ENCODE results near the gene PLA2G4D. TPM values are rescaled to one million over a fixed set of nuclear protein-coding genes. Genes with fewer than 3 reads are reported as not detected.

The PLA2G4D gene
- total RNA-seq, 1 experiment from 2014 or later, result 0.34 TPM

GRCh38 chr15:42065033-42065432, 29.3 kb downstream of the PLA2G4D start:
- ChIA-PET POLR2A (no interaction called here), RAD21 (ENCODE audit: low non-redundant PET in 1 of 2, low total read pairs in 2 of 2, uncharacterized antibody in 2 of 2, unreplicated experiment in 2 of 2) (no interaction called here), CTCF (interaction anchor here (1.1 to 1.6 kb wide), 2 partner anchors 73 to 75 kb away, joined by 4 read pairs; no protein-coding TSS in a partner anchor)
- DNase-seq (ENCODE audit: low read depth, low spot score) (no peak), ATAC-seq (no peak)
- no peak overlapping the region for H3K27ac ChIP-seq (ENCODE audit: low read depth, low read length)
- H4K20me1 ChIP-seq (ENCODE audit: insufficient read depth), result no peaks in the 10 kb centered on the region
- H3K4me3 ChIP-seq (replicated peaks in 1 of 2; ENCODE audit: low read depth in 1 of 2, low read length in 2 of 2), result no peak overlapping the region
- H2AFZ ChIP-seq (ENCODE audit: low read depth, low read length, poor library complexity, severe bottlenecking), result no peak overlapping the region
- H3K9me3 ChIP-seq (ENCODE audit: control insufficient read depth in 1 of 2, insufficient read depth in 1 of 2, low read depth in 1 of 2, low read length in 2 of 2), result no peaks in the 10 kb centered on the region
- no peaks in the 10 kb centered on the region for H3K79me2 ChIP-seq (ENCODE audit: insufficient read depth, low read length)
- H3K36me3 ChIP-seq (ENCODE audit: control insufficient read depth in 1 of 2, insufficient read depth in 2 of 2, low read length in 2 of 2), result no peaks in the 10 kb centered on the region
- H3K9ac ChIP-seq (ENCODE audit: low read length), result no peak overlapping the region
- H3K27me3 ChIP-seq (ENCODE audit: insufficient read depth, low read length), result no peaks in the 10 kb centered on the region
- H3K9me2 ChIP-seq (ENCODE audit: insufficient read depth), result no peaks in the 10 kb centered on the region
- peaks cover 0 to 11% of the 10 kb centered on the region in 2 experiments; a peak in 2 of 4 replicates for H3K4me1 ChIP-seq (ENCODE audit: control insufficient read depth in 1 of 2, insufficient read depth in 2 of 2, low read length in 2 of 2)
- no TSS peak for BruUV-seq (replicated peaks)
- H3K4me2 ChIP-seq (ENCODE audit: low read length), result no peak overlapping the region
- TF ChIP-seq POLR2A (IDR thresholded peaks at IDR 0.05; ENCODE audit: borderline replicate concordance, extremely low read depth, insufficient read depth, insufficient read length) (no peak), CBX3 (IDR thresholded peaks at IDR 0.05; ENCODE audit: low read depth) (no peak), CEBPB (IDR thresholded peaks at IDR 0.05; ENCODE audit: low read depth) (no peak), ELF1 (IDR thresholded peaks at IDR 0.05; ENCODE audit: borderline replicate concordance, low read depth) (no peak), SRF (IDR thresholded peaks at IDR 0.05; ENCODE audit: low read depth) (no peak), EZH2 (IDR thresholded peaks at IDR 0.05) (no peak), RAD21 (IDR thresholded peaks at IDR 0.05; ENCODE audit: low read depth) (no peak), SP1 (IDR thresholded peaks at IDR 0.05; ENCODE audit: low read depth) (no peak), ZFX (IDR thresholded peaks at IDR 0.05) (no peak), POLR2AphosphoS5 (IDR thresholded peaks at IDR 0.05; ENCODE audit: low read depth, low read length) (no peak), SIN3A (IDR thresholded peaks at IDR 0.05; ENCODE audit: low read depth) (no peak), FOSL1 (IDR thresholded peaks at IDR 0.05; ENCODE audit: low read depth) (no peak), TCF7L2 (IDR thresholded peaks at IDR 0.05; ENCODE audit: borderline replicate concordance, extremely low read depth, insufficient read depth, insufficient read length) (no peak)
- TF ChIP-seq, protein P1, sequence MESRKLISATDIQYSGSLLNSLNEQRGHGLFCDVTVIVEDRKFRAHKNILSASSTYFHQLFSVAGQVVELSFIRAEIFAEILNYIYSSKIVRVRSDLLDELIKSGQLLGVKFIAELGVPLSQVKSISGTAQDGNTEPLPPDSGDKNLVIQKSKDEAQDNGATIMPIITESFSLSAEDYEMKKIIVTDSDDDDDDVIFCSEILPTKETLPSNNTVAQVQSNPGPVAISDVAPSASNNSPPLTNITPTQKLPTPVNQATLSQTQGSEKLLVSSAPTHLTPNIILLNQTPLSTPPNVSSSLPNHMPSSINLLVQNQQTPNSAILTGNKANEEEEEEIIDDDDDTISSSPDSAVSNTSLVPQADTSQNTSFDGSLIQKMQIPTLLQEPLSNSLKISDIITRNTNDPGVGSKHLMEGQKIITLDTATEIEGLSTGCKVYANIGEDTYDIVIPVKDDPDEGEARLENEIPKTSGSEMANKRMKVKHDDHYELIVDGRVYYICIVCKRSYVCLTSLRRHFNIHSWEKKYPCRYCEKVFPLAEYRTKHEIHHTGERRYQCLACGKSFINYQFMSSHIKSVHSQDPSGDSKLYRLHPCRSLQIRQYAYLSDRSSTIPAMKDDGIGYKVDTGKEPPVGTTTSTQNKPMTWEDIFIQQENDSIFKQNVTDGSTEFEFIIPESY (IDR thresholded peaks at IDR 0.05; ENCODE audit: extremely low read depth, insufficient replicate concordance, low read length), result no peak
- TF ChIP-seq, protein P2, sequence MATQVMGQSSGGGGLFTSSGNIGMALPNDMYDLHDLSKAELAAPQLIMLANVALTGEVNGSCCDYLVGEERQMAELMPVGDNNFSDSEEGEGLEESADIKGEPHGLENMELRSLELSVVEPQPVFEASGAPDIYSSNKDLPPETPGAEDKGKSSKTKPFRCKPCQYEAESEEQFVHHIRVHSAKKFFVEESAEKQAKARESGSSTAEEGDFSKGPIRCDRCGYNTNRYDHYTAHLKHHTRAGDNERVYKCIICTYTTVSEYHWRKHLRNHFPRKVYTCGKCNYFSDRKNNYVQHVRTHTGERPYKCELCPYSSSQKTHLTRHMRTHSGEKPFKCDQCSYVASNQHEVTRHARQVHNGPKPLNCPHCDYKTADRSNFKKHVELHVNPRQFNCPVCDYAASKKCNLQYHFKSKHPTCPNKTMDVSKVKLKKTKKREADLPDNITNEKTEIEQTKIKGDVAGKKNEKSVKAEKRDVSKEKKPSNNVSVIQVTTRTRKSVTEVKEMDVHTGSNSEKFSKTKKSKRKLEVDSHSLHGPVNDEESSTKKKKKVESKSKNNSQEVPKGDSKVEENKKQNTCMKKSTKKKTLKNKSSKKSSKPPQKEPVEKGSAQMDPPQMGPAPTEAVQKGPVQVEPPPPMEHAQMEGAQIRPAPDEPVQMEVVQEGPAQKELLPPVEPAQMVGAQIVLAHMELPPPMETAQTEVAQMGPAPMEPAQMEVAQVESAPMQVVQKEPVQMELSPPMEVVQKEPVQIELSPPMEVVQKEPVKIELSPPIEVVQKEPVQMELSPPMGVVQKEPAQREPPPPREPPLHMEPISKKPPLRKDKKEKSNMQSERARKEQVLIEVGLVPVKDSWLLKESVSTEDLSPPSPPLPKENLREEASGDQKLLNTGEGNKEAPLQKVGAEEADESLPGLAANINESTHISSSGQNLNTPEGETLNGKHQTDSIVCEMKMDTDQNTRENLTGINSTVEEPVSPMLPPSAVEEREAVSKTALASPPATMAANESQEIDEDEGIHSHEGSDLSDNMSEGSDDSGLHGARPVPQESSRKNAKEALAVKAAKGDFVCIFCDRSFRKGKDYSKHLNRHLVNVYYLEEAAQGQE (IDR thresholded peaks at IDR 0.05; ENCODE audit: low read depth), result no peak
- TF ChIP-seq, protein P3, sequence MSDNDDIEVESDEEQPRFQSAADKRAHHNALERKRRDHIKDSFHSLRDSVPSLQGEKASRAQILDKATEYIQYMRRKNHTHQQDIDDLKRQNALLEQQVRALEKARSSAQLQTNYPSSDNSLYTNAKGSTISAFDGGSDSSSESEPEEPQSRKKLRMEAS (IDR thresholded peaks at IDR 0.05), result no peak
- TF ChIP-seq, protein P4, sequence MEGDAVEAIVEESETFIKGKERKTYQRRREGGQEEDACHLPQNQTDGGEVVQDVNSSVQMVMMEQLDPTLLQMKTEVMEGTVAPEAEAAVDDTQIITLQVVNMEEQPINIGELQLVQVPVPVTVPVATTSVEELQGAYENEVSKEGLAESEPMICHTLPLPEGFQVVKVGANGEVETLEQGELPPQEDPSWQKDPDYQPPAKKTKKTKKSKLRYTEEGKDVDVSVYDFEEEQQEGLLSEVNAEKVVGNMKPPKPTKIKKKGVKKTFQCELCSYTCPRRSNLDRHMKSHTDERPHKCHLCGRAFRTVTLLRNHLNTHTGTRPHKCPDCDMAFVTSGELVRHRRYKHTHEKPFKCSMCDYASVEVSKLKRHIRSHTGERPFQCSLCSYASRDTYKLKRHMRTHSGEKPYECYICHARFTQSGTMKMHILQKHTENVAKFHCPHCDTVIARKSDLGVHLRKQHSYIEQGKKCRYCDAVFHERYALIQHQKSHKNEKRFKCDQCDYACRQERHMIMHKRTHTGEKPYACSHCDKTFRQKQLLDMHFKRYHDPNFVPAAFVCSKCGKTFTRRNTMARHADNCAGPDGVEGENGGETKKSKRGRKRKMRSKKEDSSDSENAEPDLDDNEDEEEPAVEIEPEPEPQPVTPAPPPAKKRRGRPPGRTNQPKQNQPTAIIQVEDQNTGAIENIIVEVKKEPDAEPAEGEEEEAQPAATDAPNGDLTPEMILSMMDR (IDR thresholded peaks at IDR 0.05 in 2 of 3, conservative IDR thresholded peaks at IDR 0.05 in 1 of 3; ENCODE audit: borderline replicate concordance in 1 of 3, insufficient read depth in 1 of 3, low read depth in 2 of 3, low read length in 2 of 3), result no peak
- intact Hi-C loops (cut with micrococcal nuclease), result loop anchor here (5.0 kb wide), 1 partner anchor 322 kb away; no protein-coding TSS in a partner anchor
